GM23248 (cell line): ENCODE results near the gene SYP. TPM values are rescaled to one million over a fixed set of nuclear protein-coding genes. Genes with fewer than 3 reads are reported as not detected.
"Not testable (repeated sequence)": the region's sequence is repeated elsewhere in the genome, so short reads cannot be mapped to it uniquely, and the experiment has no call there.

ENCODE experiments used
- DNase-seq: peaks from one replicate; pipeline ENCODE4 v3.0.0-alpha.2; 2015
- H2AFZ ChIP-seq: fragments of 200-600 bp; sonication (generic); 2 replicates; pipeline ENCODE4 v1.6.1; 2016; ENCODE audit warnings: antibody characterized with exemption
- H3F3A ChIP-seq: fragments of 200-600 bp; sonication (generic); 2 replicates; pipeline ENCODE4 v1.6.1; 2016; ENCODE audit warnings: mild to moderate bottlenecking, antibody characterized with exemption, mixed run types; ENCODE audit not compliant: insufficient read depth
- H3K27ac ChIP-seq: fragments of 200-600 bp; sonication (generic); 2 replicates; pipeline ENCODE4 v1.5.1; 2016; ENCODE audit warnings: mild to moderate bottlenecking
- H3K27me3 ChIP-seq: fragments of 200-600 bp; sonication (generic); replicated peaks from 2 replicates; pipeline ENCODE4 v1.6.1; 2016; ENCODE audit warnings: mild to moderate bottlenecking; ENCODE audit not compliant: insufficient read depth
- H3K36me3 ChIP-seq: fragments of 200-600 bp; sonication (generic); 2 replicates; pipeline ENCODE4 v1.6.1; 2016; ENCODE audit warnings: low read depth, mild to moderate bottlenecking
- H3K4me1 ChIP-seq: fragments of 200-600 bp; sonication (generic); 2 replicates; pipeline ENCODE4 v1.6.1; 2016; ENCODE audit warnings: mild to moderate bottlenecking; ENCODE audit not compliant: insufficient read depth
- H3K4me2 ChIP-seq: fragments of 200-600 bp; sonication (generic); one replicate; pipeline ENCODE4 v1.6.1; 2016; ENCODE audit warnings: mild to moderate bottlenecking; ENCODE audit not compliant: unreplicated experiment
- H3K4me3 ChIP-seq: fragments of 200-600 bp; sonication (generic); 2 replicates; pipeline ENCODE4 v1.5.1; 2016; ENCODE audit warnings: mild to moderate bottlenecking
- H3K79me2 ChIP-seq: fragments of 200-600 bp; sonication (generic); 2 replicates; pipeline ENCODE4 v1.6.1; 2016; ENCODE audit warnings: mild to moderate bottlenecking; ENCODE audit not compliant: insufficient read depth
- H3K9ac ChIP-seq: fragments of 200-600 bp; sonication (generic); 2 replicates; pipeline ENCODE4 v1.6.1; 2016; ENCODE audit warnings: mild to moderate bottlenecking
- H3K9me2 ChIP-seq: fragments of 200-600 bp; sonication (generic); 2 replicates; pipeline ENCODE4 v1.6.1; 2016; ENCODE audit warnings: mixed run types, mild to moderate bottlenecking, moderate library complexity; ENCODE audit not compliant: insufficient read depth
- H3K9me3 ChIP-seq: fragments of 200-600 bp; sonication (generic); one replicate; pipeline ENCODE4 v1.6.1; 2017; ENCODE audit warnings: low read depth
- H4K20me1 ChIP-seq: fragments of 200-600 bp; sonication (generic); 2 replicates; pipeline ENCODE4 v1.6.0; 2016; ENCODE audit not compliant: insufficient read depth
- EZH2 ChIP-seq: fragments of 200-600 bp; sonication (generic); IDR thresholded peaks from 2 replicates; pipeline ENCODE4 v1.6.1; 2018; ENCODE audit warnings: antibody characterized with exemption, mild to moderate bottlenecking; ENCODE audit not compliant: insufficient read depth, poor library complexity, severe bottlenecking
- EZH2phosphoT487 ChIP-seq: fragments of 200-600 bp; sonication (generic); IDR thresholded peaks from 2 replicates; pipeline ENCODE4 v1.6.1; 2018; ENCODE audit warnings: antibody characterized with exemption, moderate library complexity, mild to moderate bottlenecking, low read depth; ENCODE audit not compliant: insufficient read depth
- WGBS, 2 experiments: methylation state at CpG; one replicate each; pipeline ENCODE4 v1.1.6; 2015 to 2017; ENCODE audit warnings: low lambda C conversion rate in 2 of 2, low coverage in 1 of 2; ENCODE audit errors: missing lambda C conversion rate in 2 of 2; 5-methylcytosine and 5-hydroxymethylcytosine counted together
- in situ Hi-C: fragments of 300-500 bp; cut with MboI; formaldehyde crosslinking; loops from 2 replicates; pipeline ENCODE4 v1.15.0; 2020
- polyA plus RNA-seq: library from polyadenylated mRNA; unstranded; fragments of >200 nt; fragmentation: Nextera tagmentation; extraction: Ambion mirVana; gene quantifications from 2 replicates; pipeline ENCODE4 v1.2.1, GENCODE V29; 2016
- total RNA-seq: library from RNA; depleted of rRNA; stranded (reverse); fragments of >200 nt; shearing (Covaris generic); gene quantifications from 2 replicates; pipeline ENCODE4 v1.2.3, GENCODE V29; 2014

Gene SYP
- total and polyA plus RNA-seq, 2 experiments from 2014 or later, result 0.23 to 0.54 TPM

- no peaks in the 10 kb centered on the region for H3F3A ChIP-seq
- no peak overlapping the region for H2AFZ ChIP-seq
- H4K20me1 ChIP-seq, result no peaks in the 10 kb centered on the region
- no peaks in the 10 kb centered on the region for H3K9me2 ChIP-seq
- H3K27ac ChIP-seq, result no peak overlapping the region
- H3K4me2 ChIP-seq, result no peak overlapping the region
- no peak for TF ChIP-seq EZH2
- TF ChIP-seq EZH2phosphoT487, result no peak
- H3K27me3 ChIP-seq, result no peaks in the 10 kb centered on the region
- no peaks in the 10 kb centered on the region for H3K79me2 ChIP-seq
- in situ Hi-C loops, result no loop called here
- H3K4me1 ChIP-seq, result peaks cover 4% of the 10 kb centered on the region; the same call in 1 of the 2 replicates
- no peak for DNase-seq
- no peak overlapping the region for H3K9ac ChIP-seq
- H3K9me3 ChIP-seq, result no peaks in the 10 kb centered on the region
- WGBS, 2 experiments, result 82 to 86% methylated on average over 14 to 24 of the region's 25 CpGs
- no peaks in the 10 kb centered on the region for H3K36me3 ChIP-seq
- no peak overlapping the region for H3K4me3 ChIP-seq
Measured at GRCh38 chrX:49157194-49157593, 42.8 kb downstream of the SYP start.

GRCh38 chrX:49155900-49156837 lies 43.8 kb downstream of the SYP start:
- no peak for TF ChIP-seq EZH2
- TF ChIP-seq EZH2phosphoT487, result no peak
- peak overlapping the region; percentile 70 for H3K4me3 ChIP-seq
- H3K36me3 ChIP-seq, result no peaks in the 10 kb centered on the region
- no peaks in the 10 kb centered on the region for H3K9me3 ChIP-seq
- peak overlapping the region; percentile 97 for H3K9ac ChIP-seq
- WGBS, 2 experiments, result 0 to 1% methylated on average over 18 to 22 of the region's 65 CpGs
- H3K4me1 ChIP-seq, result peaks cover 4% of the 10 kb centered on the region; the same call in 1 of the 2 replicates
- no peaks in the 10 kb centered on the region for H3K9me2 ChIP-seq
- peak overlapping the region; percentile 99 for H3K27ac ChIP-seq
- no peaks in the 10 kb centered on the region for H3F3A ChIP-seq
- no peaks in the 10 kb centered on the region for H3K27me3 ChIP-seq
- DNase-seq, result peak; percentile 95
- in situ Hi-C loops, result no loop called here
- H2AFZ ChIP-seq, result peak overlapping the region; percentile 80
- H4K20me1 ChIP-seq, result no peaks in the 10 kb centered on the region
- no peaks in the 10 kb centered on the region for H3K79me2 ChIP-seq
- peak overlapping the region; percentile 90 for H3K4me2 ChIP-seq

- peak; percentile 79 for DNase-seq
- H3K9ac ChIP-seq, result peak overlapping the region; percentile 97
- H4K20me1 ChIP-seq, result no peaks in the 10 kb centered on the region
- peak overlapping the region; percentile 80 for H2AFZ ChIP-seq
- in situ Hi-C loops, result no loop called here
- H3K4me3 ChIP-seq, result peak overlapping the region; percentile 70
- no peaks in the 10 kb centered on the region for H3K27me3 ChIP-seq
- 2 to 4% methylated on average over 17 to 18 of the region's 18 CpGs for WGBS, 2 experiments
- no peaks in the 10 kb centered on the region for H3K79me2 ChIP-seq
- H3K27ac ChIP-seq, result peak overlapping the region; percentile 99
- no peaks in the 10 kb centered on the region for H3F3A ChIP-seq
- no peak for TF ChIP-seq EZH2
- TF ChIP-seq EZH2phosphoT487, result no peak
- peak overlapping the region; percentile 90 for H3K4me2 ChIP-seq
- H3K9me3 ChIP-seq, result no peaks in the 10 kb centered on the region
- no peaks in the 10 kb centered on the region for H3K36me3 ChIP-seq
- H3K9me2 ChIP-seq, result no peaks in the 10 kb centered on the region
- H3K4me1 ChIP-seq, result peaks cover 4% of the 10 kb centered on the region; the same call in 1 of the 2 replicates
Measured at GRCh38 chrX:49155243-49155899, 44.6 kb downstream of the SYP start.

GRCh38 chrX:49153467-49153866 lies 46.5 kb downstream of the SYP start:
- H3K4me1 ChIP-seq, result peaks cover 4% of the 10 kb centered on the region; the same call in 1 of the 2 replicates
- H3K36me3 ChIP-seq, result no peaks in the 10 kb centered on the region
- H4K20me1 ChIP-seq, result no peaks in the 10 kb centered on the region
- H2AFZ ChIP-seq, result no peak overlapping the region
- no peaks in the 10 kb centered on the region for H3K9me3 ChIP-seq
- H3K9me2 ChIP-seq, result no peaks in the 10 kb centered on the region
- H3F3A ChIP-seq, result no peaks in the 10 kb centered on the region
- no peak for TF ChIP-seq EZH2phosphoT487
- TF ChIP-seq EZH2, result no peak
- H3K79me2 ChIP-seq, result no peaks in the 10 kb centered on the region
- DNase-seq, result no peak
- H3K4me3 ChIP-seq, result no peak overlapping the region
- H3K9ac ChIP-seq, result no peak overlapping the region
- H3K27ac ChIP-seq, result no peak overlapping the region
- H3K4me2 ChIP-seq, result no peak overlapping the region
- H3K27me3 ChIP-seq, result no peaks in the 10 kb centered on the region
- in situ Hi-C loops, result no loop called here
- 93 to 95% methylated on average over 1 of the region's 1 CpG for WGBS, 2 experiments

GRCh38 chrX:49149291-49149690 lies 50.7 kb downstream of the SYP start:
- not testable (repeated sequence) for H4K20me1 ChIP-seq, H3K27ac ChIP-seq
- 90 to 93% methylated on average over 8 to 14 of the region's 14 CpGs for WGBS, 2 experiments

GRCh38 chrX:49148390-49149100 lies 51.4 kb downstream of the SYP start:
- H3K4me3 ChIP-seq, H3K9ac ChIP-seq, H2AFZ ChIP-seq, H3K4me2 ChIP-seq, H3K9me2 ChIP-seq, DNase-seq, in situ Hi-C loops, H3K27me3 ChIP-seq, H3K27ac ChIP-seq, H3K9me3 ChIP-seq, H3K36me3 ChIP-seq, H3F3A ChIP-seq, H3K79me2 ChIP-seq, H4K20me1 ChIP-seq, H3K4me1 ChIP-seq: not testable (repeated sequence)
- 85 to 93% methylated on average over 13 to 21 of the region's 21 CpGs for WGBS, 2 experiments

More at GRCh38 chrX:49149291-49149690, 50.7 kb downstream of the SYP start:
- H3K79me2 ChIP-seq, H3F3A ChIP-seq, H3K9me2 ChIP-seq, H2AFZ ChIP-seq, H3K36me3 ChIP-seq, H3K9me3 ChIP-seq, H3K4me3 ChIP-seq, H3K27me3 ChIP-seq, in situ Hi-C loops, H3K4me2 ChIP-seq, DNase-seq, H3K9ac ChIP-seq, H3K4me1 ChIP-seq: not testable (repeated sequence)
